HAP-1 (cell line): ENCODE measurements around the gene AFF1.

ENCODE experiments used
- DNase-seq, 2 experiments: peaks; one replicate each; pipeline ENCODE4 v3.0.0-alpha.2; 2016 to 2020; ENCODE audit warnings: low spot score in 2 of 2
- H3K27me3 ChIP-seq: fragments of 250-450 bp; sonication (Bioruptor Pico); 2 replicates; pipeline ENCODE4 v1.5.1; 2020; ENCODE audit warnings: low read depth, mild to moderate bottlenecking, moderate library complexity
- H3K36me3 ChIP-seq: fragments of 250-450 bp; sonication (Bioruptor Pico); replicated peaks from 2 replicates; pipeline ENCODE4 v1.5.1; 2020; ENCODE audit warnings: mild to moderate bottlenecking
- H3K4me1 ChIP-seq: fragments of 250-450 bp; sonication (Bioruptor Pico); 2 replicates; pipeline ENCODE4 v1.5.1; 2020; ENCODE audit warnings: mild to moderate bottlenecking
- H3K4me3 ChIP-seq: fragments of 250-450 bp; sonication (Bioruptor Pico); 2 replicates; pipeline ENCODE4 v1.5.1; 2020; ENCODE audit warnings: mild to moderate bottlenecking, moderate library complexity
- H3K9me3 ChIP-seq: fragments of 250-450 bp; sonication (Bioruptor Pico); 2 replicates; pipeline ENCODE4 v1.5.1; 2020; ENCODE audit warnings: mild to moderate bottlenecking, moderate library complexity
- in situ Hi-C: fragments of 300-500 bp; cut with MboI; formaldehyde crosslinking; loops from 3 replicates; pipeline ENCODE4 v1.14.3; 2020; ENCODE audit warnings: low sequenced_read_pairs, inconsistent platforms, mixed read lengths

The AFF1 gene

DNA sequence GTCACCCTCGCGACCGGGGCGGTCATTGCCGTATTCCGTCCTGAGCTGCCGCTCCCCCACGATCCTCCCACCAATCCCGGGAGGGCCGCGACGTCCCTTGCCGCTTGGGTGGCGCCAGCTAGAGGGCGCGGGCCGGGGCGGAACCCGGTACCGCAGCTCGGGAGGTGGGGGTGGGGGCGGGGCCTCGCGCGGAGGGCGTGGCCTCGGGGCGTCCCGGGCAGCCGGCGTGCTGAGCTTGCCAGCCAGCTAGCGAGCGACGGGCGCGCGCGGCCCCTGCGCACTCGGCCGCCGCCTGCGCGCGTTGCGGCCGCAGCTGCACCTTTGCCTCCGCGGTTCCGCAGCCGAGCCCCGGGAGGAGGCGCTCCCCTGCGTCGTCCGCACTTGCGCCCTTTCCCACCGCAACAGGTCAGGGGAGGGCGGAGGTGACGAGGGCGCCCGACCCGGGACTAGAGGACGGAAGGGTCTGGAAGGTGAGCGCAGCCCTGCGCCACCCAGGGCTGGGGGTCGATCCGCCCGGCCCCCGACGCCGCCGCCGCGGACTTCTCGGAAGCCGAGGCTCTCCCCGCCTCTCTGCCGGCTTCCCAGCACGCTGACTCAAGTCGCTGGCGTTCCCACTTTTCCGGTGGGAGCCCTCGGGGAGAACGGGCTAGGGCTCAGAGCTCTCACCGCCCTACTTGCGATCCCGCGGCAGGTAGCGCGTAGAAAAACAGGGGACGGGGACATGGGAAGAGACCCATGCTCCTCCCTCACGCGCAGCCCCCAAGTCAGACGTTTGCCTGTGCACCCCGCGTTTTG lies at the start of gene AFF1:
Gene AFF1, plus strand, starts transcription at position 241 of the 795 bp plus-strand sequence. CDS start 13,523 bp downstream, outside the sequence.
- in situ Hi-C loops: no loop called here
- Histone ChIP-seq H3K36me3 (no peaks in the 10 kb centered on the region), H3K4me1 (peaks cover 21% of the 10 kb centered on the region), H3K9me3 (no peaks in the 10 kb centered on the region), H3K4me3 (peak within 1 kb of the TSS; percentile 80), H3K27me3 (no peaks in the 10 kb centered on the region)
- peak; percentile 83 to 95 for DNase-seq

GRCh38 chr4:86890790-86891189 lies 44.0 kb upstream of the AFF1 start:
- H3K4me3 ChIP-seq: no peak overlapping the region
- peak in 1 of 2 experiments; percentile 28 for DNase-seq
- in situ Hi-C loops: no loop called here
- no peaks in the 10 kb centered on the region for H3K36me3 ChIP-seq
- no peaks in the 10 kb centered on the region for H3K27me3 ChIP-seq
- H3K4me1 ChIP-seq: peaks cover 14% of the 10 kb centered on the region
- no peaks in the 10 kb centered on the region for H3K9me3 ChIP-seq

GRCh38 chr4:86891762-86892635 lies 42.8 kb upstream of the AFF1 start, which contains the start of gene C4orf36:
C4orf36 (minus strand) TSS chr4:86892422; CDS start chr4:86891520, 902 bp downstream.
- no peaks in the 10 kb centered on the region for H3K9me3 ChIP-seq
- no peaks in the 10 kb centered on the region for H3K36me3 ChIP-seq
- H3K27me3 ChIP-seq: no peaks in the 10 kb centered on the region
- H3K4me1 ChIP-seq: peaks cover 14% of the 10 kb centered on the region
- H3K4me3 ChIP-seq: peak within 1 kb of the TSS; percentile 44
- peak; percentile 74 to 83 for DNase-seq
- in situ Hi-C loops: no loop called here

DNA sequence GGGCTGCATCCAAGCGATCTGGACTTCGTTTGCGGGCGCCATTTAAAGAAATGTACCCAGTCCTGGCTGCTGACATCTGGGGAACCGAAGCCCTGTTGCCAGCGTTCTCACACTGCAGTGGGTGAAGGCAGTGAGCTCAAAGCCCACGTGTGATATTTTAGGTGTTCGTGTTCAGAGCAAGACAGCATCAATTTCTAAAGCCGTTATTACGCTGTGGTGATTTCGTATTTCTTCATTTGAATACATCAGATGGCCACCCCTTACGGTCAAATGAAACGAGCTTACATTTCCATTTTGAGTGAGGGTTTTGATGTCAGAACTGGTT lies 42.2 kb upstream of the AFF1 start:
- DNase-seq: no peak
- in situ Hi-C loops: no loop called here

DNA sequence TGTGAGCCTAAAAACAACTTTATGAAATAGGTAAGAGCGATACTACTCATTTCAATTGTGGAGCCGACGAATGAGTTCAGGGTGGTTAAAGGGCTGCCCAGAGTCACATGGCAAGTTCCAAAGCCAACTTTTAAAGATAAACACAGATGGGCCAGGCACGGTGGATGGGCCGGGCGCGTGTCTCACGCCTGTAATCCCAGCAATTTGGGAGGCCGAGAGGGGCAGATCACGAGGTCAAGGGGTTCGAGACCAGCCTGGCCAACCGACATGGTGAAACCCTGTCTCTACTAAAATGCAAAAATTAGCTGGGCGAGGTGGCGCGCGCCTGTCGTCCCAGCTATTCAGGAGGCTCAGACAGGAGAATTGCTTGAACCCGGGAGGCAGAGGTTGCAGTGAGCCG lies 41.7 kb upstream of the AFF1 start:
- Histone ChIP-seq H3K4me3 (no peak overlapping the region), H3K9me3 (no peaks in the 10 kb centered on the region), H3K4me1 (peaks cover 14% of the 10 kb centered on the region), H3K27me3 (no peaks in the 10 kb centered on the region), H3K36me3 (no peaks in the 10 kb centered on the region)
- no peak for DNase-seq
- in situ Hi-C loops: no loop called here

More for the DNA sequence above, 42.2 kb upstream of the AFF1 start:
- H3K4me3 ChIP-seq: peak overlapping the region; percentile 44
- no peaks in the 10 kb centered on the region for H3K27me3 ChIP-seq
- peaks cover 14% of the 10 kb centered on the region for H3K4me1 ChIP-seq
- no peaks in the 10 kb centered on the region for H3K36me3 ChIP-seq
- H3K9me3 ChIP-seq: no peaks in the 10 kb centered on the region

DNA sequence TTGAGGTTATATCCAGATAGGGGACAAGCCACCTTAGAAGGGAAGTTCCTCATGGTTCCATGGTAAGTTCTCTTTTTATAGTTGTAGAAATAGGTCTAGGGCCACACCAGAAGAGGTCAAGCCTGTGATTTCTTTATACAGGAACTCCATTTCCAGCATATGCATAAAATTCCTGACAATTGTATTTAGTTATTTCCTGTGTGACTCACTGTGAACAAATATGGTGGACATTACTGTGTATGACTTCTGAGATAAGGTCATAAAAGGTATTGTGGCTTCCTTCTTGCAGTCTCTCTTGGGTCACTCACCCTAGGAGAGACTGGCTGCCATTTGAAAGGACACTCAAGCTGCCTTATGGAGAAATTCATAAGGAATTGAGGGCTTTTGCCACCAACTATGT lies 40.4 kb upstream of the AFF1 start:
- in situ Hi-C loops: no loop called here
- no peak for DNase-seq

DNA sequence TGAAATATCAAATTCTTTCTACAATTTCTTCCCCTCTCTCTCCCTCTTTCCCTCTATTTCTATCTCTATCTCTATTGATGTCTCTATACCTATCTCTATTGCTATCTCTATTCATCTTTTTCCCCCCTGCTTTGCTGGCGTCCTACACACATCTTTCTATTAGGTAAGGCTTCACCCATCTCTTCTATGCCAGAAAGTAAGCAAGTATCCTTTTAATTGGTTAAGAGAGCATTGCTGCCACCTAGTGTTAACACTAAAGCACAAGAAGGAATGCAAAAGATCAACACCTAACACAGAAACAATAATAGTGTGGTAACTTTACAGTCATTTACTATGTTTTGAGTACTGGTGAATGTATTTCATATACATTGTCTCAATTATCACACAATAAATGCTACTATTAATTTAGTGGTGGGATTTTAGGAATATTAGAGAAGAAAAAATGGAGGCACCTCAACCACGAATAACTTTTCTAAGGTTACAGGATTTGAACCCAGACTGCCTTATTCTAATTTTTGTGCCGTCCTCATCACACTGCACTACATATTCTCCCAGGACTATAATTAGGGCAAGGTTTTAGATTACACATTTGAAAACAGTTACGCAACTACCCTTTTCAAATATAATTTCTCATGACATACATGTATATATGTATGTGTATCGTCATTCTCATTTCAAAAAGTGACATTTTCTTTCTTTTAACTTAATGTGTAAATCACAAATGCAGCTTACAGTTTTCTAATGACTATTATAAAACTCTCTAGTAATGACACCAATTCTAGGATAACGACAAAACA lies 38.9 kb upstream of the AFF1 start:
- DNase-seq: peak; percentile 32 to 86
- H3K9me3 ChIP-seq: no peaks in the 10 kb centered on the region
- H3K4me1 ChIP-seq: peaks cover 16% of the 10 kb centered on the region
- no peaks in the 10 kb centered on the region for H3K36me3 ChIP-seq
- in situ Hi-C loops: loop anchor here (5.0 kb wide), 1 partner anchor 399 kb away; no protein-coding TSS in a partner anchor
- H3K27me3 ChIP-seq: no peaks in the 10 kb centered on the region
- H3K4me3 ChIP-seq: no peak overlapping the region

More for the DNA sequence above, 40.4 kb upstream of the AFF1 start:
- Histone ChIP-seq H3K9me3 (no peaks in the 10 kb centered on the region), H3K4me3 (no peak overlapping the region), H3K27me3 (no peaks in the 10 kb centered on the region), H3K36me3 (no peaks in the 10 kb centered on the region), H3K4me1 (peaks cover 14% of the 10 kb centered on the region)

- Histone ChIP-seq H3K27me3 (no peaks in the 10 kb centered on the region), H3K4me3 (no peak overlapping the region), H3K4me1 (peaks cover 13% of the 10 kb centered on the region), H3K36me3 (no peaks in the 10 kb centered on the region), H3K9me3 (no peaks in the 10 kb centered on the region)
- DNase-seq: no peak
- in situ Hi-C loops: loop anchor here (5.0 kb wide), 1 partner anchor 399 kb away; no protein-coding TSS in a partner anchor
Measured at GRCh38 chr4:86896596-86896995, 38.2 kb upstream of the AFF1 start.

GRCh38 chr4:86898562-86898961 lies 36.2 kb upstream of the AFF1 start:
- no peak for DNase-seq
- peaks cover 5% of the 10 kb centered on the region; the same call in 1 of the 2 replicates for H3K4me1 ChIP-seq
- H3K4me3 ChIP-seq: no peak overlapping the region
- no peaks in the 10 kb centered on the region for H3K36me3 ChIP-seq
- no peaks in the 10 kb centered on the region for H3K9me3 ChIP-seq
- no peaks in the 10 kb centered on the region for H3K27me3 ChIP-seq
- in situ Hi-C loops: loop anchor here (5.0 kb wide), 1 partner anchor 401 kb away; no protein-coding TSS in a partner anchor

DNA sequence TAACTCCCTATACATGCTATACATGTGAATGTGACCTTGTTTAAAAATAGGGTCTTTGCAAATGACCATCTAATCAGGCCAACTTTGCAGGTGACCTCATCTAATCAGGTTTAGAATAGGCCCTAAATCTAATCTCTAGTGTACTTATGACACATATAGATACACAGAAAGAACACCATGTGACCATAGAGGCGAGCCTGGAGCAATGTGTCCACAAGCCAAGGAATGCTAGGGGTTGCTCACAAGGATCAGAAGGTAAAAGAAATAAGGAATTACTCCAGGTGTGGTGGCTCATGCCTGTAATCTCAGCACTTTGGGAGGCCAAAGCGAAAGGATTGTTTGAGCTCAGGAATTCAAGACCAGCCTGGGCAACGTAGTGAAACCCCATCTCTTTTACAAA lies 32.9 kb upstream of the AFF1 start:
- no peak for DNase-seq
- in situ Hi-C loops: no loop called here

DNA sequence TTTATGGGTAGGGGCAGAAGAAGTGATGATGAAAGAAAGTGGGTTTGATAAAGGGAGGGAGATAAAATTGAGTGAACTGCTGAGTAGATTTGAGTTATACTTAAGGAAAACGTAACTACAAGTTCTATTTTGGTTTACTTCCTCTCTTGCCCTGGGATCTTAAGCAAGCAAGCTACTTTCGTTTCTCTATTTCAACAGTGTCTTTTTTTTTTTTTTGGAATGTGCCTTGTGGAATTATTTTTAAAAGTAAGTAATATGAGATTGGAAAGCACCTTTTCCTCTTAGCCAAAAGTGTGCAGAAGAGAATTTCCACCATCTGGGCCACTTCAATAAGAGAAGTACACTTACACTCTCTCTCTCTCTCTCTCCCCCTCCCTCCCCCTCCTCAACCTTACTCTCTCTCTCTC lies 26.6 kb upstream of the AFF1 start:
- Histone ChIP-seq H3K36me3 (no peaks in the 10 kb centered on the region), H3K4me3 (no peak overlapping the region), H3K9me3 (no peaks in the 10 kb centered on the region), H3K27me3 (no peaks in the 10 kb centered on the region), H3K4me1 (no peaks in the 10 kb centered on the region)
- in situ Hi-C loops: no loop called here
- no peak for DNase-seq

More for the DNA sequence above, 32.9 kb upstream of the AFF1 start:
- Histone ChIP-seq H3K36me3 (no peaks in the 10 kb centered on the region), H3K9me3 (no peaks in the 10 kb centered on the region), H3K27me3 (no peaks in the 10 kb centered on the region), H3K4me3 (no peak overlapping the region), H3K4me1 (peaks cover 5% of the 10 kb centered on the region; the same call in 1 of the 2 replicates)

DNA sequence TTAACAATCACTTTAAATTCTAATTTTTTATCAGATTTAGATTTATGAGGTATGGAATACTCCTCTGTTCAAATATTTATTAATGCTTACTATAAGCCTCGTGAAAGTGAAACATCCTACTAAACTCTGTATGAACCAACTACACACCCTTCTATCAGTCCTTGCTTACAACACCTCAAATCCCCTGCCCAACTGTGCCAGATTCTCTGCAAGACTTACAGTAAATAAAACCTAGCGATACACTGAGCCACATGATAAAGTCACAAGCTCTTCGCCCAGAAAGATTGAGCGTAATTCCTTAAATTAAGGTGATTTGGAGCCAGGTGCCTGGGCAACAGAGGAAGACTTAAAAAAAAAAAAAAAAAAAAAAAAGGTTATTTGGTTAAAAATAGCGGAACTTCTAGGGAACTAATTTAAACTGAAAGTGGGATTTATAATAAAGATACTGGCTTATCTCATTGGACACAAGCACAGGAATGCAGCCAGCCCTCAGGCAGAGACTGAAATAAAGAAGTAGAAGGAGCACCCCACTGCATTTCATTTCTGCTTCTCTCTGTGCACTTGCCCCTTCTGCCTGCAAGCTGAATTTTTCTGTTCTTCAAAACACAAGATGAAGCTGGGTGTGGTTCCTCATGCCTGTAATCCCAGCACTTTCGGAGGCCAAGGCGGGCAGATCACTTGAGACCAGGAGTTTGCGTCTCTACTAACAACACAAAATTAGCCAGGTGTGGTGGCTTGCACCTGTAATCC lies 25.1 kb upstream of the AFF1 start:
- no peaks in the 10 kb centered on the region for H3K4me1 ChIP-seq

GRCh38 chr4:86910369-86910768 lies 24.4 kb upstream of the AFF1 start:
- Histone ChIP-seq H3K9me3 (no peaks in the 10 kb centered on the region), H3K4me1 (no peaks in the 10 kb centered on the region), H3K36me3 (no peaks in the 10 kb centered on the region), H3K27me3 (no peaks in the 10 kb centered on the region), H3K4me3 (no peak overlapping the region)
- no peak for DNase-seq
- in situ Hi-C loops: no loop called here

More for the DNA sequence above, 25.1 kb upstream of the AFF1 start:
- Histone ChIP-seq H3K36me3 (no peaks in the 10 kb centered on the region), H3K4me3 (no peak overlapping the region), H3K9me3 (no peaks in the 10 kb centered on the region), H3K27me3 (no peaks in the 10 kb centered on the region)
- DNase-seq: no peak
- in situ Hi-C loops: no loop called here
